Nephron progenitor cell (in vitro differentiated cells): ENCODE measurements around the gene LRRC55.
"Not testable (repeated sequence)": the region's sequence is repeated elsewhere in the genome, so short reads cannot be mapped to it uniquely, and the experiment has no call there.

Experiments used
- DNase-seq: peaks from one replicate; pipeline ENCODE4 v3.0.0; 2021
- H3K27ac Mint-ChIP-seq: 2 replicates; pipeline ENCODE4 v1.8.0; 2021; ENCODE audit warnings: mild to moderate bottlenecking, moderate library complexity, mixed read lengths
- H3K27me3 Mint-ChIP-seq: 2 replicates; pipeline ENCODE4 v1.8.0; 2021; ENCODE audit warnings: mild to moderate bottlenecking, low read depth, mixed read lengths; ENCODE audit not compliant: poor library complexity
- H3K36me3 Mint-ChIP-seq: 2 replicates; pipeline ENCODE4 v1.8.0; 2021; ENCODE audit warnings: low read depth, mixed read lengths
- H3K4me1 Mint-ChIP-seq: 2 replicates; pipeline ENCODE4 v1.8.0; 2021; ENCODE audit warnings: mixed read lengths
- H3K4me3 Mint-ChIP-seq: 2 replicates; pipeline ENCODE4 v1.8.0; 2021; ENCODE audit warnings: mild to moderate bottlenecking, moderate library complexity, mixed read lengths
- H3K9me3 Mint-ChIP-seq: 2 replicates; pipeline ENCODE4 v1.8.0; 2021; ENCODE audit warnings: mild to moderate bottlenecking, moderate library complexity, mixed read lengths
- TF ChIP-seq, protein P1 (sequence below): fragments of 200-600 bp; sonication (generic); IDR thresholded peaks from 2 replicates; pipeline ENCODE4 v1.5.0; 2021; ENCODE audit warnings: antibody characterized with exemption

LRRC55 gene

DNA sequence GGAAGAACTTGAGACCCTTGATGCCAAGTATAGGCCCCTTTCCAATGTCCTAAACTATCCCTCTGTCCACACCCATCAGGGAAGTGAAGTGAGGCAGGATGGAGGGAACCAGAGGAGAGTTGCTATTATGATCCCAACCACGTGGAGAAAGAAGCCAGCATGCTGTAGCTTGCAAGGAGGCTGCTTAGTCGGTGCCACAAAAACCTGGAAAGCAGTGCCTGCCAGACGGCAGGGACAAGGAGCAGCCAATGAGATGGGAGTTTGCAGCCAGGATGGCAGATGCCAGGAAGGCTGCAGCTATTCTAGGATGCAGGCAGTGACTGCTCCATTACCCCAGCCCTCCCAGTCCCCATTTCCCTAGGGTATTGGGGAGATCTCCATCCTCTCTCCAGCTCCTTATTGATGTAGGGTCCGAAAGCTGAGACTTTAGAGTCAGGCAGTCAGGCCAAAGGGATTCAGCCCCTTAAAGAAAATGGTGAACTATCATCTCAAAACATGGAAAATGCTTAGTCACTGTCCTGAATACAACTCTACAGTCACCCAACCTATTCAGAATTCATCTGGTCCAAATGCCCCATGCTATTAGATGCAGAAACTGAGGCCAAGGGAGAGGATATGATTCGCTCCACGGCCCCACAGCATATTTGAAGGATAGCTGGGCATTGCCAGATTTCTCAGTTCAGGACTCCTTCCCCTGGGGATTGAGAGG lies 18.4 kb upstream of the LRRC55 start:
- Mint-ChIP-seq H3K27ac (no peak overlapping the region), H3K4me1 (peaks cover 26% of the 10 kb centered on the region), H3K27me3 (peaks cover 10% of the 10 kb centered on the region), H3K9me3 (peaks cover 3% of the 10 kb centered on the region), H3K4me3 (no peak overlapping the region), H3K36me3 (peaks cover 2% of the 10 kb centered on the region)
- TF ChIP-seq, protein P1, sequence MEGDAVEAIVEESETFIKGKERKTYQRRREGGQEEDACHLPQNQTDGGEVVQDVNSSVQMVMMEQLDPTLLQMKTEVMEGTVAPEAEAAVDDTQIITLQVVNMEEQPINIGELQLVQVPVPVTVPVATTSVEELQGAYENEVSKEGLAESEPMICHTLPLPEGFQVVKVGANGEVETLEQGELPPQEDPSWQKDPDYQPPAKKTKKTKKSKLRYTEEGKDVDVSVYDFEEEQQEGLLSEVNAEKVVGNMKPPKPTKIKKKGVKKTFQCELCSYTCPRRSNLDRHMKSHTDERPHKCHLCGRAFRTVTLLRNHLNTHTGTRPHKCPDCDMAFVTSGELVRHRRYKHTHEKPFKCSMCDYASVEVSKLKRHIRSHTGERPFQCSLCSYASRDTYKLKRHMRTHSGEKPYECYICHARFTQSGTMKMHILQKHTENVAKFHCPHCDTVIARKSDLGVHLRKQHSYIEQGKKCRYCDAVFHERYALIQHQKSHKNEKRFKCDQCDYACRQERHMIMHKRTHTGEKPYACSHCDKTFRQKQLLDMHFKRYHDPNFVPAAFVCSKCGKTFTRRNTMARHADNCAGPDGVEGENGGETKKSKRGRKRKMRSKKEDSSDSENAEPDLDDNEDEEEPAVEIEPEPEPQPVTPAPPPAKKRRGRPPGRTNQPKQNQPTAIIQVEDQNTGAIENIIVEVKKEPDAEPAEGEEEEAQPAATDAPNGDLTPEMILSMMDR = no peak
- DNase-seq = no peak

DNA sequence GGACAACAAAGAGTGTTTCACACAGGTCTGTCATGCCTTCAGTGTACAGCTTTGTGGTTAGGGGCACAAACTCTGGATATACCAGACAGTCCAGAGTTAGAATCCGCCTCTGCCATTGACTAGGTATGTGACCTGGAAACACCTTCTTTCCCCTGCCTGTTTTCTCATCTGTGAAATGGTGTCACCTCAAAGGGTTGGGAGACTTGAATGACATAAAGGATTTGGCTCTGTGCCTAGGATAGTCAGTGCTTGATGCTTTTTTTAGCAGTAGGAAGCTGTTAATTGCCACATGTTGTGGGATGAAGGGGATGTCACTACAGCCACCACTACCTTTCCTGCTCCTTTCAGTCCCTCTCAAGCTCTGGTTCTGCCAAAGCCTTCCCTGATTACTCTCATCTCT lies 17.4 kb upstream of the LRRC55 start:
- H3K4me3 Mint-ChIP-seq = no peak overlapping the region
- DNase-seq = no peak
- peaks cover 9% of the 10 kb centered on the region for H3K36me3 Mint-ChIP-seq
- peaks cover 26% of the 10 kb centered on the region for H3K4me1 Mint-ChIP-seq
- no peak overlapping the region for H3K27ac Mint-ChIP-seq
- peaks cover 13% of the 10 kb centered on the region for H3K9me3 Mint-ChIP-seq
- TF ChIP-seq, protein P1 = no peak
- peaks cover 10% of the 10 kb centered on the region for H3K27me3 Mint-ChIP-seq

DNA sequence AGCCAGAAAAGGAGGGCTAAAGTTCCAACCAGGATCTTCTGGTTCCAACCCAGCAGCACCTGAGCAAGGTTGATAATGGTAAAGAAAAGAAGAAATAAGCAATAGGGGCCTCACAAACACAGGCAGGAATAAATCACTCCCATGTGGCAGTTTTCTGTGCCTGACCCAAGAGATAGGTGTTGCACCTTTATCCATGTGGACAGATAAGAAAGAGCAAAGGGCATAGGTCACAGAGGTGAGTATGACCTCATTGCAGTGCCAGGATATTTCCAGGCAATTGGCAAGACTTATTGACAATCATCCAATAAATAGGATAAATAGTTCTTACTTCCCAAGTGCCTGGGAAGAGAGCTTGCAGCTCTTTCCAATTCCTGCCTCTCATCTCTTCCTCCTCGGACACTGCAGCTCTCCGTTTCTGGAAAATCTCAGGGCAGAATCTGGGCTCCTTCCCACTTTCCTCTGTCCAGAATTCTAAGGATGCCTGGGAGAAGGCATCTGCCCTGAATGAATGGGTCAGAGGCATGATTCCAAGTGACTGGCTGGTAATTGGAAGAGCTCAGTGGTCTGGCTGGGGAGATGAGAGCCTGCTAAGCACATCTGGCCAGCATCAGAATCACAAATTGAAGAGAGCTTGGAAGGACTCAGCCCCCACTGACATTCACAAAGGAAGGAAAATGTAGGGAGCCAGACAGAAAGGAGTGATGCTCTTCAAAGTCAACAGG lies 14.5 kb upstream of the LRRC55 start:
- Mint-ChIP-seq H3K9me3 (peaks cover 34% of the 10 kb centered on the region), H3K27me3 (peaks cover 10% of the 10 kb centered on the region), H3K36me3 (peaks cover 16% of the 10 kb centered on the region), H3K27ac (no peak overlapping the region), H3K4me1 (peaks cover 5% of the 10 kb centered on the region), H3K4me3 (no peak overlapping the region)
- TF ChIP-seq, protein P1 = no peak
- no peak for DNase-seq

DNA sequence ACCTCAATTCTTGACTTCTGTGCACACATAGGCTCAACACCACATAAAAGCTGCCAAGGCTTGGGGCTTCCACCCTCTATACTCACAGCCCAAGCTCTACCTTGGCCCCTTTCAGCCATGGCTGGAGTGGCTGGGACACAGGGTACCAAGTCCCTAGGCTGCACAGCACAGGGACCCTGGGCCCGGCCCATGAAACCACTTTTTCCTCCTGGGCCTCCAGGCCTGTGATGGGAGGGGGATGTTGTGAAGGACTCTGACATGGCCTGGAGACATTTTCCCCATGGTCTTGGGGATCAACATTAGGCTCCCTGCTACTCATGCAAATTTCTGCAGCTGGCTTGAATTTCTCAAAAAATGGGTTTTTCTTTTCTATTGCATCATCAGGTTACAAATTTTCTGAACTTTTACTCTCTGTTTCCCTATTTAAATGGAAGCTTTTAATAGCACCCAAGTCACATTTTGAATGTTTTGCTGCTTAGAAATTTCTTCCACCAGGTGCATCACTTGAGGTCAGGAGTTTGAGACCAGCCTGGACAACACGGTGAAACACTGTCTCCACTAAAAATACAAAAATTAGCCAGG lies 11.9 kb upstream of the LRRC55 start:
- Mint-ChIP-seq H3K36me3 (peaks cover 16% of the 10 kb centered on the region), H3K9me3 (peaks cover 34% of the 10 kb centered on the region)
- not testable (repeated sequence) for H3K4me3 Mint-ChIP-seq, DNase-seq, H3K27ac Mint-ChIP-seq, H3K4me1 Mint-ChIP-seq, H3K27me3 Mint-ChIP-seq

DNA sequence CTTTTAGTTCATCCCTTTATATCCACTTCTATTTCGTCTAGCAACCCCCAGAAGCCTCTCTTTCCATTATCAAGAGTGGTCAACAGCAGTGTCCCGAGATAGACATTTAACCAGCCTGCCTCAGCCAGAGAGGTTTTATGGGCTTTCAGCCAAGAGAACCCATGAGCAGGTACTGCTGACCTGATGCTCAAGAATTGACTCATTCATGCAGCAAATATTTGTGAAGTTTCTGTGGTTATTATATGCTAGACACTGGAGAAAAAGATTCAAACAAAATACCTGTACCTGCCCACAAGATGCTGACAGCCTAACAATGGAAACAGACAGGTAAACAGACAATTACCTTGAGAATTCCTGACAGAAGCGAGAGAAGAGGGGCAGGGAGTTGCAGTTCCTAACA lies 9.7 kb upstream of the LRRC55 start:
- H3K4me1 Mint-ChIP-seq = no peaks in the 10 kb centered on the region
- DNase-seq = no peak
- H3K36me3 Mint-ChIP-seq = peaks cover 16% of the 10 kb centered on the region
- H3K4me3 Mint-ChIP-seq = no peak overlapping the region
- TF ChIP-seq, protein P1 = no peak
- H3K9me3 Mint-ChIP-seq = peaks cover 34% of the 10 kb centered on the region
- no peak overlapping the region for H3K27ac Mint-ChIP-seq
- H3K27me3 Mint-ChIP-seq = no peaks in the 10 kb centered on the region

DNA sequence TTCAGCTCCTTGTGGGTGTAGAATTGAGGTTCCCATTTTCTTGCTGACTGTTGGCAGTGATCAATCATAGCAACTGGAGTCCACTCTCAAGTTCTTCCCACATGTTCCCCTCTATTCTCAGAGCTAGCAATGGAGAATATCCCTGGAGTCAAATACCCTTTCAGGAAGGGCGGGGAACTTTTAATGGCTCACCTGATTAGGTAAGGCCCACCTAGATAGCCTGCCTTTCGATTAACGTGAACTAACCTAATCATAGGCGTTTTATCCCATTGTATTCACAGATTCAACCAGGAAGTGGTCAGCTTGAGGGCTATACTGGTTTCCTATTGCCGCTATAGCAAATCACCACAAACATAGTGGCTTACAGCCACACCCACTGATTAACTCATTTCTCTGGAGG lies 7.1 kb upstream of the LRRC55 start:
- H3K9me3 Mint-ChIP-seq = peaks cover 19% of the 10 kb centered on the region

More for the DNA sequence above, 7.1 kb upstream of the LRRC55 start:
- H3K27ac Mint-ChIP-seq = no peak overlapping the region
- H3K4me3 Mint-ChIP-seq = no peak overlapping the region
- H3K27me3 Mint-ChIP-seq = no peaks in the 10 kb centered on the region
- TF ChIP-seq, protein P1 = no peak
- no peak for DNase-seq
- peaks cover 6% of the 10 kb centered on the region for H3K36me3 Mint-ChIP-seq
- H3K4me1 Mint-ChIP-seq = peaks cover 6% of the 10 kb centered on the region
